ENCODE data around the gene CBLC. TPM values are rescaled to one million over a fixed set of nuclear protein-coding genes. Genes with fewer than 3 reads are reported as not detected.
A peak's percentile ranks its signal among the peaks of the same experiment; 100 is the strongest.

CBLC gene
- total RNA-seq, 1 experiment from 2014 or later, result 15.9 TPM

DNA sequence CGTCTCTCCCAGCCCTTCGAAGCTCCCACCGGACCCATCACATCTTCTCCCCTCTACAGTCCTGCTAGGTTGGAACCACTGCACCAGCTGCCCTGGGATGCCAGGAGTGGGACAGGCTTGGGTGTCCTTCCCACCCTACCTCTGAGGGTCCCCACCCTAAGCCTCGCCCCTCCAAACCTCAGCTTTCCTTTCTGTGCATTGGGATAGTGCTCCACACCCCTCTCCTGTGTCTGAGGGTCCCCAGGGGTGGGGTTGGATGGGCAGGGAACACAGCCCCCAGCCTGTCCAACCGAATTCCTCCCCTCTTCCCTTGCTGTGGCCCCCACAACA lies 31.1 kb upstream of the CBLC start:
- no peak overlapping the region; a peak in 1 of 7 replicates for H3K27ac Mint-ChIP-seq
- H3K79me1 ChIP-seq (ENCODE audit: insufficient read depth, low read depth, low read length, poor library complexity, severe bottlenecking), result no peaks in the 10 kb centered on the region
- no peak overlapping the region for H3K14ac ChIP-seq (ENCODE audit: insufficient read depth, low read length)
- no peaks in the 10 kb centered on the region for H3K36me3 Mint-ChIP-seq (ENCODE audit: insufficient read depth in 1 of 3, low read depth in 3 of 3)
- no peak overlapping the region for H2BK20ac ChIP-seq (ENCODE audit: low read depth, low read length, poor library complexity, severe bottlenecking)
- H3K4me1 Mint-ChIP-seq, result peaks cover 5 to 28% of the 10 kb centered on the region in 2 experiments
- H3K4ac ChIP-seq (ENCODE audit: low read depth, low read length), result no peak overlapping the region
- H3K56ac ChIP-seq (ENCODE audit: insufficient read length, low read depth, low read length), result no peak overlapping the region
- no peaks in the 10 kb centered on the region for H3K79me2 ChIP-seq (ENCODE audit: insufficient read depth, low read length)
- no peak overlapping the region for H4K5ac ChIP-seq (ENCODE audit: insufficient read length, low read depth, low read length)
- TF ChIP-seq, protein P1, sequence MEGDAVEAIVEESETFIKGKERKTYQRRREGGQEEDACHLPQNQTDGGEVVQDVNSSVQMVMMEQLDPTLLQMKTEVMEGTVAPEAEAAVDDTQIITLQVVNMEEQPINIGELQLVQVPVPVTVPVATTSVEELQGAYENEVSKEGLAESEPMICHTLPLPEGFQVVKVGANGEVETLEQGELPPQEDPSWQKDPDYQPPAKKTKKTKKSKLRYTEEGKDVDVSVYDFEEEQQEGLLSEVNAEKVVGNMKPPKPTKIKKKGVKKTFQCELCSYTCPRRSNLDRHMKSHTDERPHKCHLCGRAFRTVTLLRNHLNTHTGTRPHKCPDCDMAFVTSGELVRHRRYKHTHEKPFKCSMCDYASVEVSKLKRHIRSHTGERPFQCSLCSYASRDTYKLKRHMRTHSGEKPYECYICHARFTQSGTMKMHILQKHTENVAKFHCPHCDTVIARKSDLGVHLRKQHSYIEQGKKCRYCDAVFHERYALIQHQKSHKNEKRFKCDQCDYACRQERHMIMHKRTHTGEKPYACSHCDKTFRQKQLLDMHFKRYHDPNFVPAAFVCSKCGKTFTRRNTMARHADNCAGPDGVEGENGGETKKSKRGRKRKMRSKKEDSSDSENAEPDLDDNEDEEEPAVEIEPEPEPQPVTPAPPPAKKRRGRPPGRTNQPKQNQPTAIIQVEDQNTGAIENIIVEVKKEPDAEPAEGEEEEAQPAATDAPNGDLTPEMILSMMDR (conservative IDR thresholded peaks at IDR 0.05), result no peak
- no CpG with 5 or more reads among the region's 5 CpGs for WGBS (ENCODE audit: extremely low coverage, insufficient read length, low lambda C conversion rate)
- H3T11ph ChIP-seq (ENCODE audit: low read length), result no peak overlapping the region
- H3K4me3 Mint-ChIP-seq, result peak overlapping the region; percentile 62 to 85; a peak in 4 of 5 replicates
- H2AFZ ChIP-seq (ENCODE audit: low read length), result no peak overlapping the region
- H2BK5ac ChIP-seq (ENCODE audit: insufficient read length, low read length), result no peak overlapping the region
- no peak overlapping the region for H3K27ac ChIP-seq (ENCODE audit: insufficient read length, low read depth, low read length)
- H3K27me3 Mint-ChIP-seq (ENCODE audit: low read depth), result peaks cover 73% of the 10 kb centered on the region
- no peak overlapping the region for H3K18ac ChIP-seq (ENCODE audit: insufficient read length, low read depth, low read length)
- H3K27me3 ChIP-seq (ENCODE audit: insufficient read depth, low read length), result peaks cover 32% of the 10 kb centered on the region
- H3K4me2 ChIP-seq (ENCODE audit: insufficient read depth, insufficient read length, low read length), result peak overlapping the region; percentile 97
- H3K23ac ChIP-seq (ENCODE audit: insufficient read length, low read depth, low read length), result no peak overlapping the region
- no peak overlapping the region for H3K9ac ChIP-seq (ENCODE audit: extremely low read depth, insufficient read length, low read length)
- no peaks in the 10 kb centered on the region; a peak in 2 of 5 replicates for H3K9me3 Mint-ChIP-seq
- no peaks in the 10 kb centered on the region for H3K9me3 ChIP-seq (ENCODE audit: control insufficient read depth, low read depth, low read length)
- H2BK15ac ChIP-seq (ENCODE audit: low read depth, low read length), result no peak overlapping the region
- H3K4me1 ChIP-seq (ENCODE audit: insufficient read depth, low read length), result no peaks in the 10 kb centered on the region; the same call in 1 of the 2 replicates
- H4K91ac ChIP-seq (ENCODE audit: insufficient read length, low read depth, low read length), result no peak overlapping the region
- H4K20me1 ChIP-seq (ENCODE audit: control insufficient read depth, insufficient read depth, insufficient read length), result no peaks in the 10 kb centered on the region
- H2AK5ac ChIP-seq (ENCODE audit: insufficient read length, low read length), result no peak overlapping the region
- no peak overlapping the region for H2BK120ac ChIP-seq (ENCODE audit: low read depth, low read length, poor library complexity, severe bottlenecking)
- no peak for DNase-seq
- H2BK12ac ChIP-seq (ENCODE audit: insufficient read length, low read depth, low read length), result no peak overlapping the region
- no peak overlapping the region for H4K8ac ChIP-seq (replicated peaks; ENCODE audit: insufficient read length, low read depth, low read length)
- peaks cover 5% of the 10 kb centered on the region for H3K23me2 ChIP-seq (ENCODE audit: insufficient read length, low read depth, low read length, poor library complexity, severe bottlenecking)
